Suprapubic skin (tissue), 4 donors: ENCODE results near the gene SIAH2. TPM values are rescaled to one million over a fixed set of nuclear protein-coding genes. Genes with fewer than 3 reads are reported as not detected.
A peak's percentile ranks its signal among the peaks of the same experiment; 100 is the strongest.

Experiments used
- DNase-seq, 2 donors: peaks; one replicate each; pipeline ENCODE4 v3.0.0-alpha.2; 2019; ENCODE audit warnings: low spot score in 2 of 2
- H3K27ac ChIP-seq: fragments of 200-600 bp; sonication (generic); one replicate; pipeline ENCODE4 v1.5.1; 2019
- H3K27me3 ChIP-seq: fragments of 200-600 bp; sonication (generic); one replicate; pipeline ENCODE4 v1.5.1; 2019
- H3K36me3 ChIP-seq: fragments of 200-600 bp; sonication (generic); one replicate; pipeline ENCODE4 v1.5.1; 2019
- H3K4me1 ChIP-seq: fragments of 200-600 bp; sonication (generic); one replicate; pipeline ENCODE4 v1.5.1; 2019
- H3K4me3 ChIP-seq: fragments of 200-600 bp; sonication (generic); one replicate; pipeline ENCODE4 v1.5.1; 2019; ENCODE audit warnings: mild to moderate bottlenecking
- H3K9me3 ChIP-seq: fragments of 200-600 bp; sonication (generic); one replicate; pipeline ENCODE4 v1.5.1; 2019
- EP300 ChIP-seq: sonication (generic); formaldehyde crosslinking; IDR thresholded peaks from one replicate; pipeline ENCODE4 v1.6.1; 2017; ENCODE audit warnings: antibody characterized with exemption
- POLR2A ChIP-seq, 2 donors: fragments of 450-650 bp; IDR thresholded peaks; one replicate each; pipeline ENCODE4 v1.6.1; 2017; ENCODE audit warnings: antibody characterized with exemption in 2 of 2, mild to moderate bottlenecking in 2 of 2, moderate library complexity in 2 of 2
- POLR2AphosphoS5 ChIP-seq, 3 donors: sonication (generic); formaldehyde crosslinking; IDR thresholded peaks; one replicate each; pipeline ENCODE4 v1.6.1; 2017; ENCODE audit warnings: antibody characterized with exemption in 3 of 3
- WGBS: methylation state at CpG from one replicate; pipeline ENCODE4 v1.1.5; 2018; 5-methylcytosine and 5-hydroxymethylcytosine counted together
- total RNA-seq, 4 donors: library from RNA; depleted of rRNA; stranded (reverse); fragments of >200 nt; gene quantifications; one replicate each; pipeline ENCODE4 v1.1.0, GENCODE V29; 2016
- TF ChIP-seq, protein P1 (sequence below), 2 donors: fragments of 200-600 bp in 1 of 2; fragments of 450-650 bp in 1 of 2; sonication (generic) in 1 of 2; IDR thresholded peaks; one replicate each; pipeline ENCODE4 v1.5.1; 2016 to 2019; ENCODE audit warnings: antibody characterized with exemption in 2 of 2, mild to moderate bottlenecking in 1 of 2, moderate library complexity in 1 of 2

The SIAH2 gene
- total RNA-seq, 4 donors from 2014 or later, result 49.5 to 95.7 (median 81.3) TPM

- no peak for TF ChIP-seq POLR2AphosphoS5 (IDR thresholded peaks at IDR 0.05)
- no peak for TF ChIP-seq EP300
- TF ChIP-seq, protein P1, sequence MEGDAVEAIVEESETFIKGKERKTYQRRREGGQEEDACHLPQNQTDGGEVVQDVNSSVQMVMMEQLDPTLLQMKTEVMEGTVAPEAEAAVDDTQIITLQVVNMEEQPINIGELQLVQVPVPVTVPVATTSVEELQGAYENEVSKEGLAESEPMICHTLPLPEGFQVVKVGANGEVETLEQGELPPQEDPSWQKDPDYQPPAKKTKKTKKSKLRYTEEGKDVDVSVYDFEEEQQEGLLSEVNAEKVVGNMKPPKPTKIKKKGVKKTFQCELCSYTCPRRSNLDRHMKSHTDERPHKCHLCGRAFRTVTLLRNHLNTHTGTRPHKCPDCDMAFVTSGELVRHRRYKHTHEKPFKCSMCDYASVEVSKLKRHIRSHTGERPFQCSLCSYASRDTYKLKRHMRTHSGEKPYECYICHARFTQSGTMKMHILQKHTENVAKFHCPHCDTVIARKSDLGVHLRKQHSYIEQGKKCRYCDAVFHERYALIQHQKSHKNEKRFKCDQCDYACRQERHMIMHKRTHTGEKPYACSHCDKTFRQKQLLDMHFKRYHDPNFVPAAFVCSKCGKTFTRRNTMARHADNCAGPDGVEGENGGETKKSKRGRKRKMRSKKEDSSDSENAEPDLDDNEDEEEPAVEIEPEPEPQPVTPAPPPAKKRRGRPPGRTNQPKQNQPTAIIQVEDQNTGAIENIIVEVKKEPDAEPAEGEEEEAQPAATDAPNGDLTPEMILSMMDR (IDR thresholded peaks at IDR 0.05), result no peak
- no peak for TF ChIP-seq POLR2A (IDR thresholded peaks at IDR 0.05)
- Histone ChIP-seq H3K36me3 (no peaks in the 10 kb centered on the region), H3K27me3 (no peaks in the 10 kb centered on the region), H3K9me3 (no peaks in the 10 kb centered on the region), H3K4me3 (no peak overlapping the region), H3K4me1 (peaks cover 25% of the 10 kb centered on the region), H3K27ac (no peak overlapping the region)
- 94% methylated on average over 2 of the region's 2 CpGs for WGBS
- DNase-seq, result no peak
Observed at GRCh38 chr3:150764967-150765366, 2.0 kb upstream of the SIAH2 start.

DNA sequence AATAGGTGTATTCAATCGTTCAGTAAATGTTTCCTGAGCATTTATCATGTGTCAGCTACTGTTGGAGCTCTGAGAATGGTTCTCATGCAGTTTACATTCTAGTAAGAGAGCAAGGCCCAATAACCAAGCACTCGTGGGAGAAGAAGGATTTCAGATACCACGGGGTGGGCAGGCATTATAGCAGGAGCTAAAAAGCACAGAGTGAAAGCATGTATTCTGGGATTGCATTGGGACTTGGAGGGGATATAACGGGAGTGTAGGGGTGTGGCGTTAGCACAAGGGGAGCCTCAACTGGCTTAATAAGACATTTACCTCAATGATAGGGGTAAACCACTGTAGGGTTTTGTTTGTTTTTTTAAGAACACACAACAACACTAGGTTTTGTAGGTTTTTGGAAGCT, 1.6 kb upstream of the SIAH2 start:
- no peak overlapping the region for H3K4me3 ChIP-seq
- H3K27me3 ChIP-seq, result no peaks in the 10 kb centered on the region
- peaks cover 29% of the 10 kb centered on the region for H3K4me1 ChIP-seq
- TF ChIP-seq POLR2A (IDR thresholded peaks at IDR 0.05), result no peak
- TF ChIP-seq, protein P1 (IDR thresholded peaks at IDR 0.05), result no peak
- TF ChIP-seq EP300, result no peak
- no peak for TF ChIP-seq POLR2AphosphoS5 (IDR thresholded peaks at IDR 0.05)
- H3K27ac ChIP-seq, result no peak overlapping the region
- H3K36me3 ChIP-seq, result no peaks in the 10 kb centered on the region
- H3K9me3 ChIP-seq, result no peaks in the 10 kb centered on the region
- DNase-seq, result no peak
- 55% methylated on average over 5 of the region's 5 CpGs for WGBS

DNA sequence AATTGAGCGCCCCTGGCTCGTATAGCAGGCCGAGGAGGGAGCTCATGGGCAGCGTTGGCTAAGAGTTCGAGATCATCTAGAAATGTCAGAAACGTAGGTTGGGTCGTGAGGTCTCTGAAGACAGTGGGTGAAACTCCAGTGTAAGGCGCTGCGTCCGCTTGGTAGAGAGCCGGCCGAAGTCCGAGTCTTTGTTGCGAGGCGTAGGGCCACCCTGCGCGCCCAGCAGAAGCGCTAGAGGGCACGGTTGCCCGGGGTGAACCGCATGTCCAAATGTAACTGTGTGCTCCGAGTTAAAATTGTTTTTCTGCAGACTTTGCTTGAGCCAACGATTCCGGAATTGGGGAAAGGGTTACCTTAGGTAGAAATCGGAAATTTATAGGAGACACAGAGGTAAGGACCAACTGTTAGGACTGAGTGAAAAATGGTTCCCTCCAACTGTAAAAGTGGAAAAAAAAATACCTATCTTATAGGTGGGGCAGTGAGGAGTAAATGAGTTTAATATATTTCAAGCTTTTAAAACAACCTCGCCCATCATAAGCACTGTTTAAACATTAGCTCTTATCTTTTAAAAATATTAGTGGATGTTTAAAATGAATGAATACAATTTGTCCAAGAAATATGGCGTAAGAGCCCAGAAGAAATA, 993 bp upstream of the SIAH2 start:
- peak overlapping the region; percentile 94 for H3K4me3 ChIP-seq
- H3K27me3 ChIP-seq, result no peaks in the 10 kb centered on the region
- H3K9me3 ChIP-seq, result no peaks in the 10 kb centered on the region
- H3K4me1 ChIP-seq, result peaks cover 35% of the 10 kb centered on the region
- no peaks in the 10 kb centered on the region for H3K36me3 ChIP-seq
- H3K27ac ChIP-seq, result peak overlapping the region; percentile 98
- TF ChIP-seq EP300 (no peak), POLR2AphosphoS5 (IDR thresholded peaks at IDR 0.05) (no peak), POLR2A (IDR thresholded peaks at IDR 0.05) (no peak)
- TF ChIP-seq, protein P1 (IDR thresholded peaks at IDR 0.05), result no peak
- DNase-seq, result peak in 1 of 2 donors; percentile 77
- WGBS, result 5% methylated on average over 27 of the region's 27 CpGs

GRCh38 chr3:150762662-150763121, 277 bp downstream of the SIAH2 start:
- Histone ChIP-seq H3K27ac (peak overlapping the region; percentile 98), H3K27me3 (no peaks in the 10 kb centered on the region), H3K4me3 (peak overlapping the region; percentile 94), H3K4me1 (peaks cover 40% of the 10 kb centered on the region), H3K36me3 (peaks cover 3% of the 10 kb centered on the region), H3K9me3 (no peaks in the 10 kb centered on the region)
- no peak for DNase-seq
- TF ChIP-seq, protein P1 (IDR thresholded peaks at IDR 0.05), result no peak
- no peak for TF ChIP-seq EP300
- TF ChIP-seq POLR2AphosphoS5 (IDR thresholded peaks at IDR 0.05), result no peak
- TF ChIP-seq POLR2A (IDR thresholded peaks at IDR 0.05), result peak in 1 of 2 donors; percentile 7
- no CpG with 5 or more reads among the region's 76 CpGs for WGBS

DNA sequence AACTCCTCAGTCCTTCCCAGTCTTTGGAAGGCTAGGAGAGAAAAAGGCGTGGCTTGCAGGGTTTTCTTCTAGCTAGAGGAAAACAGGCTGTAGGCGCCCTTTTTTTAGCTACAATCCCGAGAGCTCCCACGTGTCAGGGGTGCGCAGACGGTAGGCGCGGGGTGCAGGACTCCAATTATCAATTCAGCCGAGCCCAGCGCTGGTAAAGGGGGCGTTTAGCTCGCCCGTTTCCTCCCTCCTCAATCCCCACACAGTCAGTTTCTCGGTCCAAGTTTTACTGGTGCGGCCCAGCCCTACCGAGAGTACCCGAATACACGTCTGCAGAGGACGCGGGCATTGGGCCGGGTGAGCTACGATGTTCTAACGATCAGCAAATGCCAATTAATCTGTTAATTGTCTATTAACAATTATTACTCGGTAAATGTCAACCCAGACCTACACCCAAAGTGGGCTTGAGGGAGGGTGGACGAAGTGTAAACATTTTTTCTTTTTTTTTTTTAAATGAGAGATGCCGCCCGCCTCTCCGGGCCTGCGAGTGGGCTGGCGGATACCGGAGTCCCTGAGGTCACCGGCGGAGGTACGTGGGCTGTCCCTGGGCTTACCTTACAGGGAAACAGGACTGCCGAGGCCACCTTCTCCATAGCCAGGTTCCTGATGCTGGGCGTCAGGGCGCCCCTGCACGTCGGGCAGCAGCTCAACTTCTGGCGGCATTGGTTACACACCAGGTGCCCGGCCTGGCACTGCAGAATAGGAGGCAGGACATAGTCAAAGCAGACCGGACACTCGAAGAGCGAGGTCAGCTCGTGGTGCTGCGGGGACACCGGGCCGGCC, 923 bp downstream of the SIAH2 start:
- DNase-seq, result peak in 1 of 2 donors; percentile 71
- peak overlapping the region; percentile 98 for H3K27ac ChIP-seq
- peaks cover 46% of the 10 kb centered on the region for H3K4me1 ChIP-seq
- H3K9me3 ChIP-seq, result no peaks in the 10 kb centered on the region
- peaks cover 3% of the 10 kb centered on the region for H3K36me3 ChIP-seq
- H3K27me3 ChIP-seq, result no peaks in the 10 kb centered on the region
- TF ChIP-seq EP300 (no peak), POLR2A (IDR thresholded peaks at IDR 0.05) (no peak), POLR2AphosphoS5 (IDR thresholded peaks at IDR 0.05) (no peak)
- TF ChIP-seq, protein P1 (IDR thresholded peaks at IDR 0.05), result no peak
- WGBS, result 1% methylated on average over 24 of the region's 48 CpGs
- peak overlapping the region; percentile 94 for H3K4me3 ChIP-seq
